Stimulated activated CD8-positive, alpha-beta memory T cell treated with anti-CD3 and anti-CD28 coated beads, Interleukin-15, amount 100 ng/mL, for 48 hours (primary cell): Measurements from ENCODE around the gene MARF1.
"Not testable (repeated sequence)": the region's sequence is repeated elsewhere in the genome, so short reads cannot be mapped to it uniquely, and the experiment has no call there.

ENCODE experiments used
- DNase-seq, 2 donors: peaks; one replicate each; pipeline ENCODE4 v3.0.0-alpha.2; 2020; ENCODE audit warnings: low read depth in 2 of 2

Gene MARF1

GRCh38 chr16:15573896-15574613 is 68.9 kb downstream of the MARF1 start:
- not testable (repeated sequence) for DNase-seq

GRCh38 chr16:15573274-15573895 is 69.6 kb downstream of the MARF1 start:
- DNase-seq, result no peak

GRCh38 chr16:15572329-15573001 is 70.5 kb downstream of the MARF1 start:
- DNase-seq, result no peak

GRCh38 chr16:15571557-15571956 is 71.4 kb downstream of the MARF1 start:
- no peak for DNase-seq

GRCh38 chr16:15570666-15571065 is 72.3 kb downstream of the MARF1 start:
- not testable (repeated sequence) for DNase-seq

- no peak for DNase-seq
Measured at GRCh38 chr16:15567823-15568222, 75.1 kb downstream of the MARF1 start.

- DNase-seq, result no peak
Measured at GRCh38 chr16:15566095-15566494, 76.9 kb downstream of the MARF1 start.

GRCh38 chr16:15564604-15565339 is 78.2 kb downstream of the MARF1 start:
- no peak for DNase-seq

GRCh38 chr16:15559176-15559575 is 83.8 kb downstream of the MARF1 start:
- no peak for DNase-seq

GRCh38 chr16:15557258-15557657 is 85.7 kb downstream of the MARF1 start:
- DNase-seq, result no peak

GRCh38 chr16:15556130-15556529 is 86.8 kb downstream of the MARF1 start:
- DNase-seq, result no peak

GRCh38 chr16:15553313-15554088 is 89.5 kb downstream of the MARF1 start:
- no peak for DNase-seq

GRCh38 chr16:15552507-15552906 is 90.4 kb downstream of the MARF1 start:
- DNase-seq, result no peak

- DNase-seq, result no peak
Measured at GRCh38 chr16:15548482-15548891, 94.5 kb downstream of the MARF1 start.

- no peak for DNase-seq
Measured at GRCh38 chr16:15547768-15548096, 95.2 kb downstream of the MARF1 start.

GRCh38 chr16:15547072-15547767 is 95.7 kb downstream of the MARF1 start:
- DNase-seq, result not testable (repeated sequence)

- DNase-seq, result no peak
Measured at GRCh38 chr16:15545544-15545943, 97.4 kb downstream of the MARF1 start.

GRCh38 chr16:15544405-15544804 is 98.5 kb downstream of the MARF1 start:
- no peak for DNase-seq
